Measurements from ENCODE around the gene CTNNA3.
"Not testable (repeated sequence)": the region's sequence is repeated elsewhere in the genome, so short reads cannot be mapped to it uniquely, and the experiment has no call there.

Gene CTNNA3

GRCh38 chr10:67696029-67696428 is at the start of gene CTNNA3:
Gene CTNNA3 (minus strand): TSS chr10:67696195.
- DNase-seq: no peak

DNA sequence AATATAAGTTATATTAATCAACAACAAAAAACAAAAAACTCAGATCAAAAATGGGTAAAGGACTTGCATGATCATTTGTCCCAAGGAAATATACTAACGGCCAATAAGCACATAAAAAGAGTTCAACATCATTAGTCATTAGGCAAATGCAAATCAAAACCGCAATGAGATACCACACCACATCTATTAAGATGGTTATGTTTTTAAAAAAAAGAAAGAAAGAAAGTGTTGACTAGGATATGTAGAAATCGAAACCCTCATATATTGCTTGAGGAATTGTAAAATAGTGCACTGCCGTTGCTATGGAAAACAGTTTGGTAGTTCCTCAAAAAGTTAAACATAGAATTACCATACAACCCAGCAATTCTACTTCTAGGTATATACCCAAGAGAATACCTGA is 39.4 kb upstream of the CTNNA3 start:
- no peak for DNase-seq

- DNase-seq: no peak
Observed at GRCh38 chr10:67733511-67733910, 37.5 kb upstream of the CTNNA3 start.

DNA sequence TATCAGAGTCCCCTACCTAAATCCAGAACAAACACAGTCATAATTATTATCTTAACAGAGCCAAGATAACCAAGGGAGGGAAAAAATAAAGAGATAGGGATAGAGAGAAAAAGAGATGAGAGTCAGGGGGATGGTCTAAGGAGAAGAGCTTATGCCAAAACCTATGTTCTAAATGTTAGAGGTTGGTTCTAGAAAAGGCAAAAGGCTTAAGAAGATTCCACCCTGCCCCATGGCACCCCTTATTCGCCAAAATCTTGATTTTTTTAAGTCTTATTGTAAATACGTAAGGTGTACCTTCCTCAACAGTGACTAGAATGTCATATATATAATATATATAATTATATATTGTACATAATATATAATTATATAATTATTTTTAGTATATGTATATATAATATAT is 29.6 kb upstream of the CTNNA3 start:
- DNase-seq: no peak

DNA sequence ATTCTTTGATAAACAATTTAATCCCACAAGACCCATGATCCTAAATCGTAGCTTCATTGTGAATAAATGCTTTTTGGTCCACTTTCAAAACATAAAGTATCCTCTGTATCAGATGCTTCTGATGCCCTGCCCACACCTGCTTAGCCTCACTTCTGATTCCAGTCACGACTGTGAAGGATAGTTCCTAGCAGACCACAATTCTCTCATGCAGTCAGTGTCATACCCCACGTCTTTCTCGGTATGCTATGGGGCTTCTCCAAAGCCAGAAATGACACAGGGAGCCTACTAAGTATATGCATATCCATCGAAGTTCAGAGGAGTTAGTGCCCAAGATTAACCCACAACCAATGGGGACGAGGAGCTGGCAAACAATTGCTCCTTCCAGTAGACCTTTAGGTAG is 27.6 kb upstream of the CTNNA3 start:
- DNase-seq: no peak

DNA sequence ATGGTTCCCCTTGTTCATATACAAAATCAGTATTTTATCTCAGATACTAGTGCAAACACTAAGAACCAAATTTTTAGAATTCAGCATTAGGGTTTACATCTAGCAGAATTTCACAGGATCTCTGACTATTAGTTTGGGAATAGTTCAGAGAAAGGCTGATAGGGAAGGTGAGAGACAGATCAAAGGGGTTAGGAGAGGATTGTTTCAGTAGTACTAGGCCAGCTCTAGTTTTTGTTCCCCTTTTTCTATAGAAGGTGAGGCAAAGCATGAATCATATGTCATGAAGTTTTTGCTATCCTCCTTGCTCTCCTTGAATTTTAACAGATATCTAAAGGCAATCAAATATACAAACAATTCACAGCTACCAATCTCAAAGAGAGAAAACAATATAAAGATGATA is 26.1 kb upstream of the CTNNA3 start:
- DNase-seq: no peak

- DNase-seq: not testable (repeated sequence)
Observed at GRCh38 chr10:67716455-67716854, 20.5 kb upstream of the CTNNA3 start.

DNA sequence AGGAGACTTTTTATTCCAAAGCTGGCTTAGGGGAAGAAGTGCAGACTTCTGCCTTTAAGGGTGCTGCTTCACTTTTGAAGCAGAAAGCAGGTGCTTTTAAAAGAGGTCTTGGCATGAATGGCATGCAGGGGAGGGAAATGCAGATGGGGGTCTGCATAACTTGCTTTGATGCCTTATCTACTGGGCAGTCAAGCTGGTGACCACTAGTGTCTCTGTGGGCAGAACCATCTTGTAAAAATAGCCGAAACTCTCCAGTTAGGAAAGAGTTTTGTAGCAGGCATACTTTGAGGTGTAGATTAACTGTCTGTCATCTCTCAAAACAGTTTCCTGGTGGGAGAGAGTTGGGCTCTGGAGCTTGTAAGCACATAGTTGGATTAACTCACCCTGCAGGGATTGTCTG is 9.9 kb upstream of the CTNNA3 start:
- no peak for DNase-seq

DNA sequence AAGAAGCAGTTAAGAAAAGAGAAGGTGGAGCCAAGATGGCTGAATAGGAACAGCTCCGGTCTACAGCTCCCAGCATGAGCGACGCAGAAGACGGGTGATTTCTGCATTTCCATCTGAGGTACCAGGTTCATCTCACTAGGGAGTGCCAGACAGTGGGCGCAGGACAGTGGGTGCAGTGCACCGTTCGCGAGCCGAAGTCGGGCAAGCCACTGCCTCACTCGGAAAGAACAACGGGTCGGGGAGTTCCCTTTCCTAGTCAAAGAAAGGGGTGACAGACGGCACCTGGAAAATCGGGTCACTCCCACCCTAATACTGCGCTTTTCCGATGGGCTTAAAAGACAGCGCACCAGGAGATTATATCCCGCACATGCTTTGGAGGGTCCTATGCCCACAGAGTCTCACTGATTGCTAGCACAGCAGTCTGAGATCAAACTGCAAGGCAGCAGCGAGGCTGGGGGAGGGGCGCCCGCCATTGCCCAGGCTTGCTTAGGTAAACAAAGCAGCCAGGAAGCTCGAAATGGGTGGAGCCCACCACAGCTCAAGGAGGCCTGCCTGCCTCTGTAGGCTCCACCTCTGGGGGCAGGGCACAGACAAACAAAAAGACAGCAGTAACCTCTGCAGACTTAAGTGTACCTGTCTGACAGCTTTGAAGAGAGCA is 3.7 kb upstream of the CTNNA3 start:
- not testable (repeated sequence) for DNase-seq

DNA sequence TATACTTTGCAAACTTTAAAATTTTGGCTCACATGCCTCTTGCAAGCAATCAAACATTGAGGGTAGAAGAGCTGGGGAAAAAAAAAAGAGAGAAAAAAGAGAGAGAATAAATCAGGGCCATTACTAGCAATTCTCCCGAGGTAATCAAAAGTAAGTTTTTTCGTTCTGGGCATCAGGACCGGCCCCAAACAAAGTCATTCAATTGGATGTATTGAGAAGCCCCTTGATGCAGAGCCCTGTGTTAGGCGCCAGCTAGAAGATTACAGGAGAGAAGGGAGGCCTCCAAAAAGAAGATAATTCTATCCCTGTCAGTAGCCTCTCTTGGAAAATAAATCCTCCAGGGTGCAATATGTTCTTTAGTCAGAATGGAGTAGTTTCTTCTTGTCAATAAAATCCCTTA is 2.2 kb upstream of the CTNNA3 start:
- DNase-seq: no peak

DNA sequence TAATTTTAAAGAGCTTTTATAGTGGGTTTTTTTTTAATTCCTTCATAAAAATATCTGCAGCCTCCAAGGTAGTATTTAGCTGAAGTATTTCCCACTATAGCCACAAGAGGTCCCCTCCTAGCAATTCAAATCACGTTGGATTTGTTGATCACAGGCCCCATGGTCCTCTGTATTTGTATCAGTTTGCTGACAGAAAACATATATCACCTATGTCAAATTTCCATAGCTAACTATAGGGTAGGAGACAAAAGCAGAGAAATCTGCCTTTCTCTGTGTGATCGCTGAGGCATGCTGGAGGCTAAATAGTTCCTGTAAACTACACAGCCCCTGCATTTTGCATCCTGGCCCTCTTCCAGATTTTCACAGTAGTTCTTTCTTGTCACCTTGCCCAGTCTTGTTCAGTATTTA is 1.7 kb upstream of the CTNNA3 start:
- peak; percentile 33 for DNase-seq

GRCh38 chr10:67696679-67697078 is 684 bp upstream of the CTNNA3 start:
- DNase-seq: no peak

GRCh38 chr10:67695555-67695954 is 440 bp downstream of the CTNNA3 start:
- no peak for DNase-seq

- not testable (repeated sequence) for DNase-seq
Observed at GRCh38 chr10:67691861-67692260, 4.1 kb downstream of the CTNNA3 start.

DNA sequence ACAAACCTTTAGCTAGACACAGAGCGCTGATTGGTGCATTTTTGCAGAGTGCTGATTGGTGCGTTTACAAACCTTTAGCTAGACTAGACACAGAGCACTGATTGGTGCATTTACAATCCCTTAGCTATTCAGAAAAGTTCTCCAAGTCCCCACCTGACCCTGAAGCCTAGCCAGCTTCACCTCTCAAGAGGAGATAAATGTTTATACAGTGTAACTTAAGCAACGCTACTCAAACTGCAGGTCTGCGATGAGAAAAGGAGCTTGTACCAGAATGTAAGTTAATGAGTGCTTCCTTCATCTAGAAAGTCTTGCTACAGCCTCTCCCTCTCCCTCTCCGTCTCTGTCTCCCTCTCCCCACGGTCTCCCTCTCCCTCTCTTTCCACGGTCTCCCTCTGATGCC is 5.5 kb downstream of the CTNNA3 start:
- not testable (repeated sequence) for DNase-seq

DNA sequence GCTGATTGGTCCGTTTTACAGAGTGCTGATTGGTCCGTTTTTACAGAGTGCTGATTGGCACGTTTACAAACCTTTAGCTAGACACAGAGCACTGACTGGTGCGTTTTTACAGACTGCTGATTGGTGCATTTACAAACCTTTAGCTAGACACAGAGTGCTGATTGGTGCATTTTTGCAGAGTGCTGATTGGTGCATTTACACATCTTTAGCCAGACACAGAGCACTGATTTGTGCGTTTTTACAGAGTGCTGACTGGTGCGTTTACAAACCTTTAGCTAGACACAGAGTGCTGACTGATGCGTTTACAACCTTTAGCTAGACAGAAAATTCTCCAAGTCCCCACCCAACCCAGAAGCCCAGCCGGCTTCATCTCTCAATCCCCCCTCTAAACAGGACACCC is 11.9 kb downstream of the CTNNA3 start:
- not testable (repeated sequence) for DNase-seq

- no peak for DNase-seq
Observed at GRCh38 chr10:67678335-67678974, 17.5 kb downstream of the CTNNA3 start.

DNA sequence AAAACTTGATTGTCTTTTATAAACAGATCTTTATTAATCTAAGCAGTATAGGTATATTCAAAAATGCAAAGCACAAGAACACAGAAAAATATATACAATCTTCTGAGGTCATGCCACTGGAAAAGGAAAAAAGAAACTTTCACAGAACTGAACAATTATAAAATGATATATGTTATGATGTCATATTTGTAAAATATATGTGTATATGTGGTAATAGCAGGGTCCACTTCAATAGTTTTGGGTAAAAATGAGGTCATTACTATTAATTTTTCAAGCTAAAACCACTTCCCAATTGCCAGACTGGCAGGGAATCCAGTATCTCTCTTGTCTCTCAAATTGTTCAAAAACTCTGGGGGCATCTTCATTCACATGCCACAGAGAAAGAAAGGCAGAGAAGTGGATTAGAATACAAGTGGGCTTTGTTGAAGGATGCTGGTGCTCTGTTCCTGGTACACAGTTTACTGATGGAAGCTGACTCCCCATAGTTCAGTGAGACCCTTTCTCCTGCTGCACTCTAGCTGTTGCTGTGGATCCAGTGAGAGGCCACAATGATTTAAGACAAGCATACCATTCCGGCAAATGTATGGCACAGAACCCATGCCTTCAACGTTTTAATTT is 19.7 kb downstream of the CTNNA3 start:
- DNase-seq: no peak

DNA sequence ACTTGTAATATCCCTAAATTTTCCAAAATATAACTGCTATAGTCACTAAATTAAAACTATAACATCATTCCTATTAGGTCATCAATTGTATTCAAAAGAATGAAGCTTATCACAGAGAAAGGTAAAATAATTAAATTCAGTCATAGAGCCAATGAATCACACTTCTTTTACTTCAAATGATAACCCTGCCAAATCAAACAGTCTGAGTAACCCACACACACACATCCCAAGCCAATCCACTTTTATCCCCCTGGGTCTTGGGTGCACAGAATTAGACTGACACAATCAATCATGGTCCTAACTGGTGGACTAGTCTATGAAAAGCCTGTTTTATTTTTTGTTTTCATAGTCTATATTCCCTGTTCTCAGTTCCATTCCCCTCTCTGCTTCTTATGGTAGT is 25.6 kb downstream of the CTNNA3 start:
- DNase-seq: no peak

DNA sequence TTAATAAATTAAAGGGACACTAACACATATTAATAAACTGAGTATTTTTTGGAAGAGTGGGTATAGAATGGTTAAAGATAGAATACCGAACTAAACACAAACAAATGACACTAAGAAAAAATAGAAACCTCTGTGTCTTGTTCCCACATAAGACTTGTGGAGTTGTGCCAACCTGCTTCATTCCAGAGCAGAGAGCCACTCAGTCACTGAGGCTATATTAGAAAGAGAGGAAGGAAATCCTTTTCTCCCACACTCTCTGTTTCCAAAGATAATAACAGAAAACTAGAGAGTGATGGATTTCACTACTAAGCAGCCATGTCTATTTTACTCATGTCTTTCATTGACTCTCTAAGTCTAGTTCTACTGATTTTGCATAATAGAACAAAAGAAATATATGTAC is 26.0 kb downstream of the CTNNA3 start:
- DNase-seq: no peak

DNA sequence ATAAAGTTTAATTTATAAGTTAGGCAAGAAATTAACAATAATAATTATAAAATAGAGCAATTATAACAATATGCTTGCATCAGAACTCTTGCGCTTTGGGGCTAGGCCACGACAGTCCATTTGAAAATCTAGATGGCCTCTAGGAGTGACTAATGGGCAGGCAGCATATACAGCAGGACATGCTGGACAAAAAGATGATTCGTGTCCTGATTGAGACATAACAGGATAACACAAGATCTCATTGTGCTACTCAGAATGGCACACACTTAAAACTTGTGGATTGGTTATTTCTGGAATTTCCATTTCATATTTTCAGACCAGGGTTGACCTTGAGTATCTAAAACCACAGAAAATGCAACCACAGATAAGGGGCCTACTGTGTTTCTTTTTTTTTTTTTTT is 27.5 kb downstream of the CTNNA3 start:
- no peak for DNase-seq

DNA sequence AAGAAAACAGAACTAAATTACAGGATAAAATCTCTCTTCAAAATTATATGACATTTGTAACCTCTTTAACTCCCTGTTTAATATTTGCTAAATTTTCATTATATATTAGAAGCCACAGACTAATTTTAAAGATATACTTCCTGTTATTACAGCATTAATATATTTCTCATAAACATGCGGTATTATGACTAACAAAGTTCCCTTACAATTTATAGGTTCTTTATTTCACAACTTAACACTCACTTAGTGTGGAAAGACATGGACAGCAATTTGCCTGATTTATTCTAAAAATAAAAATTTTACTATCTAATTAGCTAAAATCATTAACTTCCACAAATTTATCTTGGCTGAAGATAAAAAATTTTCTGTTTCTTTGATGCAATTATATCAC is 29.0 kb downstream of the CTNNA3 start:
- DNase-seq: no peak

DNA sequence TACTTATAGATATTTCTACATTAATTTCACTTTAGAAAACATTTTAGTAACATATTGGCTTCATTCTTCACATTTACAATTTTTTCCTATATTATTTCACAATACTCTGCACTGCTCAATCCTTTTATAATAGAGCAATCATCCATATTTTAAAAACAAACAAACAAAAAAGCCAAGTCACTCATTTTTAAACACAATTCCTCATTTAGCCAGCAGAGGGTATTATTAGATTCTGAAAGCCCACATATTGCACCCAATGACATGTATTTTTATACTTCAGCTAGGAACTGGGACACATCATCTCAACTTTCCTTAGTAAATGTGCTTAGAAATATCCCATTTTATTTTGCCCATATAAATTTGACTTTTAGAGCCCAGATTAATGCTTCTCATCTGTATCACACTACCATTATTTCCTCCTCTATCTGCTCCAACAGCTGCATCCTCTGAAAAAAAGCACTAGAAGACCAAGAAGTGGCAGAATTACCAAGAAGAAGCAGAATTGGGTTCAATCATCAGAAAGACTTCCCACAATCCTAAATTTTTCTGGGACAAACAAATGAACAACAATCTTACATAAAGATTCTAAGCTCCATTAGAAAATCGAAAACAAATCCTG is 29.5 kb downstream of the CTNNA3 start:
- DNase-seq: peak; percentile 13

- DNase-seq: no peak
Observed at GRCh38 chr10:67665491-67665890, 30.5 kb downstream of the CTNNA3 start.
